Ectodermal cell (in vitro differentiated cells): ENCODE results near the gene AGMO.

Experiments
- H3K27ac ChIP-seq: 2 replicates; pipeline ENCODE4 v1.7.0; 2013; ENCODE audit warnings: mild to moderate bottlenecking, low read depth, low read length; ENCODE audit not compliant: insufficient read depth, poor library complexity, severe bottlenecking
- H3K27me3 ChIP-seq: 2 replicates; pipeline ENCODE4 v1.7.0; 2013; ENCODE audit warnings: mild to moderate bottlenecking, low read length; ENCODE audit not compliant: insufficient read depth, control insufficient read depth, poor library complexity, severe bottlenecking
- H3K36me3 ChIP-seq: one replicate; pipeline ENCODE4 v1.7.0; 2013; ENCODE audit warnings: low read length; ENCODE audit not compliant: control insufficient read depth, insufficient read depth
- H3K4me1 ChIP-seq: one replicate; pipeline ENCODE4 v1.7.0; 2013; ENCODE audit warnings: low read length; ENCODE audit not compliant: control insufficient read depth, insufficient read depth
- H3K4me3 ChIP-seq: 2 replicates; pipeline ENCODE4 v1.7.0; 2013; ENCODE audit warnings: low read depth, low read length, control low read depth; ENCODE audit not compliant: insufficient read depth
- H3K9me3 ChIP-seq: 2 replicates; pipeline ENCODE4 v1.7.0; 2013; ENCODE audit warnings: mild to moderate bottlenecking, low read length, moderate library complexity; ENCODE audit not compliant: control insufficient read depth
- WGBS, 2 experiments: methylation state at CpG; one replicate each; pipeline ENCODE4 v1.1.7; 2013; ENCODE audit warnings: missing lambda C conversion rate in 2 of 2; 5-methylcytosine and 5-hydroxymethylcytosine counted together

AGMO gene

GRCh38 chr7:15470825-15471668 is 90.8 kb downstream of the AGMO start:
- no peak overlapping the region for H3K4me3 ChIP-seq
- H3K4me1 ChIP-seq, result no peaks in the 10 kb centered on the region
- no CpG with 5 or more reads among the region's 1 CpG for WGBS, 2 experiments
- no peak overlapping the region for H3K27ac ChIP-seq
- H3K36me3 ChIP-seq, result no peaks in the 10 kb centered on the region
- H3K9me3 ChIP-seq, result no peaks in the 10 kb centered on the region
- no peaks in the 10 kb centered on the region for H3K27me3 ChIP-seq

DNA sequence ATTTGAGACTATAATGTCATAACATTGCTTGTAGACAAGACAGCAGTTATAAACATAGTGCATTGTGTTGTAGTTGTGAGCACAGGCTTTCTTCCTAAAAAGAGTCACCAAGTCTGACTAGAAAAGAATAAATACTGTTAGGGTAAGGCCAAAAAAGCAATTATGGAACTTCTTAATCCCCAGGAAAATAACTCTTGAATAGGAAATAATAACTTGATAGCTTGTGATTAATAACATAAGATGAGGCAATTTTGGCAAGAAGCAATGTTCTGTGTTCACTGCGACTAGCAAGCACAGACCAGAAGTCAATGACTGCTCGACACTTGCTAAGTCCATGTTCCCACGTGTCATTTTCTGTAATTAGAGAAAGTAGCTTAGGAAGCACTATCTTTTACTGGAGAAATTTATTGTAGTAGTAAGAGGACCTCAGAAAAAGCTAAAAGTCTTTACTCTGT is 97.1 kb downstream of the AGMO start:
- WGBS, 2 experiments, result 94 to 96% methylated on average over 3 of the region's 3 CpGs
- no peaks in the 10 kb centered on the region for H3K36me3 ChIP-seq

GRCh38 chr7:15463801-15464666 is 97.8 kb downstream of the AGMO start:
- Histone ChIP-seq H3K4me1 (no peaks in the 10 kb centered on the region), H3K27ac (no peak overlapping the region), H3K9me3 (no peaks in the 10 kb centered on the region), H3K4me3 (no peak overlapping the region), H3K36me3 (no peaks in the 10 kb centered on the region), H3K27me3 (no peaks in the 10 kb centered on the region)
- 91 to 92% methylated on average over 6 of the region's 6 CpGs for WGBS, 2 experiments

More for the DNA sequence above, 97.1 kb downstream of the AGMO start:
- H3K27ac ChIP-seq, result no peak overlapping the region
- no peak overlapping the region for H3K4me3 ChIP-seq
- no peaks in the 10 kb centered on the region for H3K27me3 ChIP-seq
- no peaks in the 10 kb centered on the region for H3K4me1 ChIP-seq
- no peaks in the 10 kb centered on the region for H3K9me3 ChIP-seq

GRCh38 chr7:15462721-15463389 is 99.0 kb downstream of the AGMO start:
- Histone ChIP-seq H3K27ac (no peak overlapping the region), H3K27me3 (no peaks in the 10 kb centered on the region), H3K36me3 (no peaks in the 10 kb centered on the region), H3K4me1 (no peaks in the 10 kb centered on the region), H3K4me3 (no peak overlapping the region), H3K9me3 (no peaks in the 10 kb centered on the region)
- 93 to 95% methylated on average over 1 to 2 of the region's 2 CpGs for WGBS, 2 experiments

GRCh38 chr7:15461576-15461975 is 100.2 kb downstream of the AGMO start:
- no peak overlapping the region for H3K4me3 ChIP-seq
- no peaks in the 10 kb centered on the region for H3K4me1 ChIP-seq
- no peaks in the 10 kb centered on the region for H3K9me3 ChIP-seq
- WGBS, 2 experiments, result 56 to 82% methylated on average over 1 to 3 of the region's 3 CpGs
- H3K36me3 ChIP-seq, result no peaks in the 10 kb centered on the region
- no peaks in the 10 kb centered on the region for H3K27me3 ChIP-seq
- no peak overlapping the region for H3K27ac ChIP-seq

- Histone ChIP-seq H3K4me3 (no peak overlapping the region), H3K9me3 (no peaks in the 10 kb centered on the region), H3K27ac (no peak overlapping the region), H3K27me3 (no peaks in the 10 kb centered on the region), H3K4me1 (no peaks in the 10 kb centered on the region), H3K36me3 (no peaks in the 10 kb centered on the region)
- WGBS, 2 experiments, result 84 to 85% methylated on average over 5 of the region's 6 CpGs
Measured at GRCh38 chr7:15459018-15459615, 102.7 kb downstream of the AGMO start.

DNA sequence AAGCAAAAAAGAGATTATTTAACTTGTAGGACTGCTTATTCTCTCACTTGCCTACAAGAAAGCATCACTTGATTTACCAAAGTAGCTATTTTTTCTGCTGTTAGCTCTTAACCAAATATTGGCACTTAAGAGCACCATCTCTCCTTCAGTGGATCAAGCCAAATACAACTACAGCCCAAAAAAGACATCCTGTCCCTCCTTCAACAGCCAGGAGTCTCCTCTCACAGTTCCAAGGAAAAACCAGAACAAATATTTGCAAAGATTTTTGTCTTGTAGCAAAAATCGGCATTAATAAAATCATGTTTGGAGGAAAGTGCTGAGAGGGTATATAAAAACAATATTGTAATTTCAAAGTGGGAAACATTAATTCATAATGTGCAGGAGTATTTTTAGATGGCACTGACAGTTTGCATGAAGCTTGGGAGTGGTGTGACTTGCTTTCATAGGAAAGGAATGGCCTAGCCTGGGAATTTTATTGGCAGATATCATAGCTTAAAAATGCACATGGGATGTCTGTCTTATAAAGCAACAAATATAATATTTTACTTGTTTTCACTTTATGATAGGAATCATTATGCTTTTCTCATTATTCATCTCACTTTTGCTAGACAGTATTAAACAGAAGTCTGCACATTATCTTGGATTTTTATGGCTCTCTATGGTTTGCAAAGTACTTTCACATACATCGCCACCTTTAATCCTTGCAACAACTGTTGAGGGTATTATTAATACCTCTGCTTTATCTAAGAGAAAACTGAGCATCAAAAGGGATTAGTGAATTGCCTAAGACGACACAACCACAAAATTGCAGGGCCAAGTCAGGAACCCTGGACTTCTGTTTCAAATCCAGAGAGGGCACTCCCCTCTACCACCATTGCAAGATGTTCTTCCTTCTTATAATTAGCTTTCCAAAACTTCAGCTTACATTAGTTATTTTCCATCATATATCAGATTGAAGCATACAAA is 103.5 kb downstream of the AGMO start:
- Histone ChIP-seq H3K9me3 (no peaks in the 10 kb centered on the region), H3K4me3 (no peak overlapping the region), H3K36me3 (no peaks in the 10 kb centered on the region), H3K27ac (no peak overlapping the region), H3K4me1 (no peaks in the 10 kb centered on the region), H3K27me3 (no peaks in the 10 kb centered on the region)
- whole genome bisulfite sequencing, 2 experiments, result 93 to 98% methylated on average over 3 of the region's 3 CpGs

- Histone ChIP-seq H3K27me3 (no peaks in the 10 kb centered on the region), H3K4me1 (no peaks in the 10 kb centered on the region), H3K4me3 (no peak overlapping the region), H3K36me3 (no peaks in the 10 kb centered on the region), H3K27ac (no peak overlapping the region), H3K9me3 (no peaks in the 10 kb centered on the region)
- whole genome bisulfite sequencing, 2 experiments, result 91 to 97% methylated on average over 2 to 3 of the region's 3 CpGs
Measured at GRCh38 chr7:15452670-15453069, 109.1 kb downstream of the AGMO start.

GRCh38 chr7:15446722-15447121 is 115.1 kb downstream of the AGMO start:
- Histone ChIP-seq H3K4me1 (no peaks in the 10 kb centered on the region), H3K27me3 (no peaks in the 10 kb centered on the region), H3K27ac (no peak overlapping the region), H3K9me3 (no peaks in the 10 kb centered on the region), H3K36me3 (no peaks in the 10 kb centered on the region), H3K4me3 (no peak overlapping the region)
- 67 to 71% methylated on average over 1 to 2 of the region's 2 CpGs for WGBS, 2 experiments
